SKM-1 treated with dmso at 0.1 percent for 144 hours (cell line): ENCODE results near the gene LAT.
A peak's percentile ranks its signal among the peaks of the same experiment; 100 is the strongest.
"Not testable (repeated sequence)": the region's sequence is repeated elsewhere in the genome, so short reads cannot be mapped to it uniquely, and the experiment has no call there.

Experiments
- DNase-seq: peaks from one replicate; lab custom pipeline; 2025; ENCODE audit not compliant: unreplicated experiment; lab: John Stamatoyannopoulos, UW

LAT gene

DNA sequence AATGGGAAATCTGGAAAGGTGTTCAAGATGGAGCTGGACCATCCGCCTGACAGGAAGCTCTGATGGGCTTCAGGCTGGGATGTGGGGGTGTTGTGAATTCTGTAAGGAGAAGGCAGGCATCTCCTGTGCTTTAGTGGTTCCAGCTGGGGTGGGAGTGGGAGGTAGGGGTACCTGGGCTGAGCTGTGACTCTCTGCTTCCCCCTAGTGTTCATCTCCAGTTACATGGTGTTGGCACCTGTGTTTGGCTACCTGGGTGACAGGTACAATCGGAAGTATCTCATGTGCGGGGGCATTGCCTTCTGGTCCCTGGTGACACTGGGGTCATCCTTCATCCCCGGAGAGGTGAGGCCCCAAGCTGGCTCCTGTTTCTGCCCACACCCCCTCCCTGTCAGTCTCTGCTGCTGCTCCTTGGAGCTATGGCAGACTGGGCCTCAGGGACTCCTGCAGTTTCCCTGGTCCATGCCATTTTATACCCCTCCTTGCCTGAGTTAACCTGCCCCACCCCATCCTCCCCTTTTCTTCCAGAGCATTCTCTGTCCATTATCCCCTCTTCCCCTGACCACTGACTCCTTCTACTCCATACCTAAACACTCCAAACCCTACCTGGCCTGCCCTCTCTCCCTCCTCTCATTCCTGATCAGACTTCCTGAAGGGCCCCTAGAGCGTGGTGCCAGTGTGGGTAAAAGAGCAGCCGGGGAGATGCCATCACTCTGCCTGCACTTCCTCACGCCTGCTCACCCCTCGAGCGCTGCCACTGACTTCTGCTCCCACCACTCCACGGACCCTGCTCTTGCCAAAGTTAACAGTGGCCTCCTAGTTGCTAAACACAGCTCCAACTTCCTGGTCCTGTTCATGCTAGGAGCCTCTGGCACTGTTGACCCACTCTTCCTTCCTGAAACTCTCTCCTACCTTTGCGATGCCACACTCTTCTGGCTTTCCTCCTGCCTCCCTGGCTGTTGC lies 6.9 kb upstream of the LAT start:
- no peak for DNase-seq

GRCh38 chr16:28980330-28980729 lies 4.5 kb upstream of the LAT start:
- not testable (repeated sequence) for DNase-seq

DNA sequence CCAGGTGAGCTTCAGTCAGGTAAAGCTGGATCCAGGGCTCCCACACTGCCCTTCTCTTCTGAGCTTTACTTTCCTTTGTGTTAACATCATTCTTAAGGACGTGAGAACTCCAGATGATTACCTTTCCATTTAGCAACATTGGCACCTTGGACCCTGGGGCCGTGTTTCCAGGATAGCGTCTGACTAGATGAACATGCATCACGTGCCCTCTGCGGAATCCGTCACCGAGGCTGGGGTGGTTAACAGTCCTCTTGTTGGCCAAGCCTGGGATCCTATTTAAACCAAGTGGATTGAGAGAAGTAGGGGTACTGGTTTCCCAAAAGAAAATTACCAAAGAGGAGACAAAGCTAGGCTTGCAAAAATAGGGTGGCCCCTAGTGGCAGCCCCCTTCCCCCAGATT lies 3.9 kb upstream of the LAT start:
- DNase-seq: no peak

GRCh38 chr16:28981517-28981916 lies 3.3 kb upstream of the LAT start:
- DNase-seq: peak; percentile 27

DNA sequence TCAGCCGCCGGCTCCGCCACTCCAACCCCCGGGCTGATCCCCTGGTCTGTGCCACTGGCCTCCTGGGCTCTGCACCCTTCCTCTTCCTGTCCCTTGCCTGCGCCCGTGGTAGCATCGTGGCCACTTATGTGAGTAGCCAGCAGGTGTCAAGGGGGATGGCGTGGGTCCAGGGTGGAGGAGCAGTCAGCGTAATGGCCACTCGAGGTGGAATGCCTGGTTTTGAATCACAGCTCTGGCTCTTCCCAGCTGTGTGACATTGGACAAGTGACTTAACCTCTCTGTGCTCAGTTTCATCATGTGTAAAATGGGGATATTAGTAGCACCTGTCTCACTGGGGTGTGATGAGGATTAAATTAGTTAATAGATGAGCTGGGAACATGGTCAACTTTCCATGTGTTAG lies 2.4 kb upstream of the LAT start:
- DNase-seq: no peak

- DNase-seq: no peak
These were observed 1.9 kb upstream of the LAT start for GRCh38 chr16:28982949-28983348.

DNA sequence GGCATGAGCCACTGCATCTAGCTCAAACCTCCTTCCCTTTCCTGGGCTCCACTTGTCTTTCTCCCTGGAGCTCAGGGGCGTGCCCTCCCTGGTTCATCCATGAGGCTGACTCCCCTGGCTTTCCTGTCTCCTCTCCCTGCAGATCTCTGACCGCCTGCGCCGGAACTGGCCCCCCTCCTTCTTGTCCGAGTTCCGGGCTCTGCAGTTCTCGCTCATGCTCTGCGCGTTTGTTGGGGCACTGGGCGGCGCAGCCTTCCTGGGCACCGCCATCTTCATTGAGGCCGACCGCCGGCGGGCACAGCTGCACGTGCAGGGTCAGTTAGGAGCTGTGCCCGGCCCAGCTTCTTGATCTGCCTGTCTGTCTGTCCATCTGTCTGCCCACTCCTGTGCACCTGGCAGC lies 1.2 kb upstream of the LAT start:
- no peak for DNase-seq

DNA sequence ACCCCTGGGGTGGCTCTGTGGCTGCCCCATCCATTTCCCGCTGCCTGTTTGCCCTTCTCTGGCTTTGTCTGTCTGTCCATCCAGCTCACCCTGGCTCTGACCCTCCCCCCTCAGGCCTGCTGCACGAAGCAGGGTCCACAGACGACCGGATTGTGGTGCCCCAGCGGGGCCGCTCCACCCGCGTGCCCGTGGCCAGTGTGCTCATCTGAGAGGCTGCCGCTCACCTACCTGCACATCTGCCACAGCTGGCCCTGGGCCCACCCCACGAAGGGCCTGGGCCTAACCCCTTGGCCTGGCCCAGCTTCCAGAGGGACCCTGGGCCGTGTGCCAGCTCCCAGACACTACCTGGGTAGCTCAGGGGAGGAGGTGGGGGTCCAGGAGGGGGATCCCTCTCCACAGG lies 761 bp upstream of the LAT start:
- DNase-seq: no peak

DNA sequence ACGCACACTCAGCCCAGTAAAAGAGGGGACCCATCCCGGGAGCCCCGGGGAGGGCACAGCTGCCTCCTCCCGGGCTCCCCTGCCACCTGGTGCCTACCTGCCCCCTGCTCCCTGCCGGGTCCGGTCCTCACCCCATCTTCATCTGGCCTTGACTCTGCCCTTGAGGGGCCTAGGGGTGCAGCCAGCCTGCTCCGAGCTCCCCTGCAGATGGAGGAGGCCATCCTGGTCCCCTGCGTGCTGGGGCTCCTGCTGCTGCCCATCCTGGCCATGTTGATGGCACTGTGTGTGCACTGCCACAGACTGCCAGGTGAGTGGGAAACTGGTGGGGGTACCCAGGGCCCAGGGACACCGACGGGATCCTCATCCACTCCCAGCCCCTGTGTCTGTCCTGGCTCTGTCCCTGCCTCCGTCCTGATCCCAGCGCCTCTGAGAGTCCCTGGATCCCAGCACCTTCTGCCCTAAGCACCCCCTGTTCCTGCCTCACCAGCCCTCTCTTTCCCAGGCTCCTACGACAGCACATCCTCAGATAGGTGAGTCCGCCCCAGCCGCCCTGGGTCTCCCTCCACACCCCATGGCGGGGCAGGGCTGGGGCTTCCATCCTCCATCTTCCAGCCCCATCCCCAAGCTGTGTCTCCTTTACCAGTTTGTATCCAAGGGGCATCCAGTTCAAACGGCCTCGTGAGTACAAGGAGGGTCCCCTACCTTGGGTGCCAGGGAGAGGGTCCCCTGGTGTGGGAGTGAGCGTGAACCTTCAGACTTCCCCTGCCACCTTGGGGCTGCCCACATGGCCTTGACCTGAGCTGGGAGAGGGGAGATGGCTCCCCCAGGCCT lies 574 bp downstream of the LAT start:
- DNase-seq: no peak

GRCh38 chr16:28986046-28986445 lies 1.2 kb downstream of the LAT start:
- DNase-seq: no peak

GRCh38 chr16:28986492-28986891 lies 1.6 kb downstream of the LAT start:
- DNase-seq: no peak

- no peak for DNase-seq
These were observed 2.5 kb downstream of the LAT start for GRCh38 chr16:28987170-28987853.

DNA sequence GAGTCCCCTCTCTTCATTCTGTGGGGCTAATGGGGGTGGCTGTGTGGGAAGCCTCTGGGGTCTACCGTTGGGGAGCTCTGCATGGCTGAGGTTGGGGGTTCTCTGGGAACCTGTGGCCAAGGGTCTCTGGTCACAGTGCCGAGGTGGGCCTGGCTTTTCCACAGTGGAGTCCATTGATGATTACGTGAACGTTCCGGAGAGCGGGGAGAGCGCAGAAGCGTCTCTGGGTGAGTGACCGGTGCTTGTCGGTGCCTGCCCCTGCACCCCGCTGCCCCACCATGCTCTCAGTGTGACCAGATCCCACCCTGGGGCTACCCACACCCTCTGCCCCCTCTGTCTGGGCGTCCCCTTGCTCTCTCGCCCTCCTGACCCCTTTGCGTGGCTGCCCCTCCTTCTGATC lies 4.5 kb downstream of the LAT start:
- DNase-seq: no peak

DNA sequence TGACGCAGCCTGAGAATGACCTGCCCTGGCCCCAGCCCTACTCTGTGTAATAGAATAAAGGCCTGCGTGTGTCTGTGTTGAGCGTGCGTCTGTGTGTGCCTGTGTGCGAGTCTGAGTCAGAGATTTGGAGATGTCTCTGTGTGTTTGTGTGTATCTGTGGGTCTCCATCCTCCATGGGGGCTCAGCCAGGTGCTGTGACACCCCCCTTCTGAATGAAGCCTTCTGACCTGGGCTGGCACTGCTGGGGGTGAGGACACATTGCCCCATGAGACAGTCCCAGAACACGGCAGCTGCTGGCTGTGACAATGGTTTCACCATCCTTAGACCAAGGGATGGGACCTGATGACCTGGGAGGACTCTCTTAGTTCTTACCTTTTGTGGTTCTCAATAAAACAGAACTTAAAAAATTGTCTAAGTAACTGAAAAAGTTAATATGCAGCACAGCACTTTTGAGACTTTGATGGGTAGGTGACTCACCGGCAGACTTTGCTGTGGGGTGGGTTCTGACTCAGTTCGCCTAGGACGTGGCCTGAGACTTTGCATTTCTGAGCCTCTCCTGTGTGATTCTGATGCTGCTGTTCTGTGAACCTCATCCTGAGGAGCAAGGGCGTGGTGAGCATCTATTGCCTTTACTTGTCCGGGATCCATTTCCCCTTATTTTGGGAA lies 5.7 kb downstream of the LAT start:
- DNase-seq: no peak

DNA sequence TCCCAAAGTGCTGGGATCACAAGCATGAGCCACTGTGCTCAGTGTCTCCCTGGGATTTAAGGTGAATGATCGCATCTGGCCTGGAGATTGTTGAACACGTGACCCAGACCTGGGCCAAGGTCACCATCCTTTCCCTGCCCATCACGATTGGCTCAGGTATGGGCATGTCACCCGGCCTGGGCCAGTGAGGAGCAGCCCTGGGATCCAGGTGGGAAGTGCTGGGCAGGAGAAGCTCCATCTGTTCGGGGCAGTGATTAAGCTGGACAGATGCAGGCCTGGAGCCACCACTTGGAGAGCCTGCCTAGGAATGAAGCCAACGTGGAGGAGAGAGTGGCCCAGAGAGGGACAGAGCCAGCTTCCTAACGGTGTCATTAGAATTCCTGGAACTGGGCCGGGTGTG lies 6.8 kb downstream of the LAT start:
- no peak for DNase-seq

DNA sequence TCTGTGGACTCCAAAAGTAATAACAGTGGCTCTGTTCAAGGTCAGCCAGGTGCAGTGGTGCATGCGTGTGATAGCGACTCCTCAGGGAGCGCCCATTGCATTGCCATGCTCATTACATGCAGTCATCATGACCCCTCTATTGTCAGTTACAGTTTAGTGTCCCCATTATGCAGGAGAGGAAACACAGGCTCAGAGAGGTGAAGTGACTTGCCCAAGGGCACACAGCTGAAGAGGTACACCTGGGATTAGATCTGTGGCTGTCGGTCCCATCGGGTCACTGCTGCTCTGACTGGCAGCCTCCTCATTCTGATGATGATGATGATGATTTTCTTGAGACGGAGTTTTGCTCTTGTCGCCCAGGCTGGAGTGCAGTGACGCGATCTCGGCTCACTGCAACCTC lies 7.6 kb downstream of the LAT start:
- DNase-seq: no peak

GRCh38 chr16:28998837-28999236 lies 14.0 kb downstream of the LAT start:
- DNase-seq: no peak

- no peak for DNase-seq
These were observed 14.7 kb downstream of the LAT start for GRCh38 chr16:28999577-28999976.

GRCh38 chr16:29000019-29000418 lies 15.2 kb downstream of the LAT start:
- DNase-seq: no peak

DNA sequence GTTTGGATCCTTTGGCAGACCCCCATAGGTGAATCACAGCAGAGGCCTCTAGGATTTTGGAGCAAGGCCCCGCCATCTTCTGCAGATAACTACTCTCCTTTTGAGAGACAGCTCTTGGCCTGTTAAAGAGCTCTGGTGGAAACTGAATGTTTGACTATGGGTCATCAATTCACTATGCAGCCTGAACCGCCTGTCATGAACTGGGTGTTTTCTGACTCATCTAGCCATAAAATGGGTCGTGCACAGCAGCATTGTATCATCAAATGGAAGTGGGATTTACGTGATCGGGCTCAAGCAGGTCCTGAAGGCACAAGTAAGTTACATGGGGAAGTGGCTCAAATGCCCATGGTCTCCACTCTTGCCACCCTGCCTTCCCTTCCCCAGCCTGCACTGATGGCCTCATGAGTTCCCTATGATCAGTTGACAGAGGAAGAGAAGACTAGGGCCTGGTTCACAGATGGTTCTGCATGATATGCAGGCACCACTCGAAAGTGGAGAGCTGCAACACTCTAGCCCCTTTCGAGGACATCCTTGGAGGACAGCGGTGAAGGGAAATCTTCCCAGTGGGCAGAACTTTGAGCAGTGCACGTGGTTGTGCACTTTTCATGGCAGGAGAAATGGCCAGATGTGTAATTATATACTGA lies 19.8 kb downstream of the LAT start:
- DNase-seq: not testable (repeated sequence)
